T-cell (primary cell): Measurements from ENCODE around the gene SLC8A1. TPM values are rescaled to one million over a fixed set of nuclear protein-coding genes. Genes with fewer than 3 reads are reported as not detected.

Source experiments
- ATAC-seq, 4 experiments: fragments of 200-7000 bp in 3 of 4; fragments of 150-1000 bp in 1 of 4; cut with Tn5 transposase; replicated peaks in 1 of 4; 1 replicate in 3 of 4; 2 replicates in 1 of 4; pipeline ENCODE4 v1.10.0; 2021; ENCODE audit warnings: moderate library complexity in 3 of 4, mild to moderate bottlenecking in 2 of 4, moderate number of reproducible peaks in 1 of 4
- CTCF ChIA-PET, 2 donors: fragments of 300-600 bp; sonication (Branson Sonifier 250); formaldehyde crosslinking; loops; one replicate each; lab custom pipeline; 2022; ENCODE audit warnings: antibody characterized with exemption in 2 of 2; lab: Charles Lee
- POLR2A ChIA-PET, 2 donors: fragments of 300-600 bp; sonication (Branson Sonifier 250); formaldehyde crosslinking; loops; one replicate each; lab custom pipeline; 2022; ENCODE audit warnings: antibody characterized with exemption in 2 of 2; lab: Charles Lee
- DNase-seq, 35 experiments: peaks; one replicate each; pipeline versions ENCODE4 v3.0.0 to v3.0.0-alpha.2; 2013 to 2023
- H3K27ac ChIP-seq: one replicate; pipeline ENCODE4 v1.5.1; 2013; ENCODE audit warnings: low read length
- H3K27me3 ChIP-seq, 2 experiments: replicated peaks in 1 of 2; 1 replicate in 1 of 2; 2 replicates in 1 of 2; pipeline versions ENCODE4 v1.6.1 to v1.7.0; 2013; ENCODE audit warnings: low read length in 1 of 2, mixed read lengths in 1 of 2; ENCODE audit not compliant: control insufficient read depth in 2 of 2, insufficient read depth in 2 of 2; ENCODE audit errors: extremely low read depth in 1 of 2
- H3K36me3 ChIP-seq, 2 donors: 1 replicate in 1 of 2; 2 replicates in 1 of 2; pipeline versions ENCODE4 v1.6.1 to v1.7.0; 2013; ENCODE audit warnings: low read length in 1 of 2; ENCODE audit not compliant: control insufficient read depth in 2 of 2, insufficient read depth in 1 of 2; ENCODE audit errors: extremely low read depth in 1 of 2
- H3K4me1 ChIP-seq, 2 experiments: 1 replicate in 1 of 2; 2 replicates in 1 of 2; pipeline versions ENCODE4 v1.6.1 to v1.7.0; 2013; ENCODE audit warnings: low read length in 2 of 2, mixed read lengths in 1 of 2; ENCODE audit not compliant: insufficient read depth in 2 of 2, control insufficient read depth in 1 of 2; ENCODE audit errors: extremely low read depth in 1 of 2
- H3K4me3 ChIP-seq, 2 donors: 1 replicate in 1 of 2; 2 replicates in 1 of 2; pipeline versions ENCODE4 v1.5.1 to v1.7.0; 2013; ENCODE audit warnings: mild to moderate bottlenecking in 2 of 2, low read length in 1 of 2, moderate library complexity in 1 of 2; ENCODE audit not compliant: control insufficient read depth in 1 of 2; ENCODE audit errors: extremely low read depth in 1 of 2
- H3K9me3 ChIP-seq: 2 replicates; pipeline ENCODE4 v1.7.0; 2013
- H3K27ac Mint-ChIP-seq, 2 donors: one replicate each; pipeline ENCODE4 v1.8.0; 2020 to 2021; ENCODE audit warnings: mild to moderate bottlenecking in 2 of 2, mixed read lengths in 2 of 2
- H3K27me3 Mint-ChIP-seq, 2 donors: one replicate each; pipeline ENCODE4 v1.8.0; 2021 to 2022; ENCODE audit warnings: mixed read lengths in 2 of 2
- H3K36me3 Mint-ChIP-seq: one replicate; pipeline ENCODE4 v1.8.0; 2021; ENCODE audit warnings: mixed read lengths
- H3K4me1 Mint-ChIP-seq, 3 donors: one replicate each; pipeline ENCODE4 v1.8.0; 2020 to 2022; ENCODE audit warnings: mixed read lengths in 3 of 3, mild to moderate bottlenecking in 1 of 3
- H3K4me3 Mint-ChIP-seq, 3 donors: one replicate each; pipeline ENCODE4 v1.8.0; 2020 to 2022; ENCODE audit warnings: mild to moderate bottlenecking in 3 of 3, mixed read lengths in 3 of 3, moderate library complexity in 3 of 3
- H3K9me3 Mint-ChIP-seq, 3 donors: one replicate each; pipeline ENCODE4 v1.8.0; 2020 to 2022; ENCODE audit warnings: mixed read lengths in 3 of 3
- WGBS: methylation state at CpG from one replicate; pipeline ENCODE4 v1.1.5; 2013; ENCODE audit warnings: missing lambda C conversion rate; ENCODE audit not compliant: insufficient coverage; 5-methylcytosine and 5-hydroxymethylcytosine counted together
- total RNA-seq, 35 experiments: library from RNA in 6 of 35; stranded (reverse) in 6 of 35; fragments of 120-200 nt in 1 of 35; gene quantifications; one replicate each; pipeline versions ENCODE4 v1.2.1 to v1.2.4 and lab custom pipeline; 2013 to 2026

SLC8A1 gene
- total RNA-seq, 5 donors from 2014 or later (not counting 1 experiment from before 2014, with no cell fraction given), result 0.09 to 0.35 (median 0.13) TPM

DNA sequence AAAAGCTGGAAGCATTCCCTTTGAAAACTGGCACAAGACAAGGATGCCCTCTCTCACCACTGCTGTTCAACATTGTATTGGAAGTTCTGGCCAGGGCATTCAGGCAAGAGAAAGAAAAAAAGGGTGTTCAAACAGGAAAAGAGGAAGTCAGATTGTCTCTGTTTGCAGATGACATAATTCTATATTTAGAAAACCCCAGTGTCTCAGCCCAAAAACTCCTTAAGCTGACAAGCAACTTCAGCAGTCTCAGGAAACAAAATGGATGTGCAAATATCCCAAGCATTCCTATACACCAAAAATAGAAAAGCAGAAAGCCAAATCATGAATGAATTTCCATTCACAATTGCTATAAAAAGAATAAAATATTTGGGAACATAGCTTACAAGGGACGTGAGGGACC, 11.1 kb downstream of the SLC8A1 start:
- DNase-seq, result no peak

DNA sequence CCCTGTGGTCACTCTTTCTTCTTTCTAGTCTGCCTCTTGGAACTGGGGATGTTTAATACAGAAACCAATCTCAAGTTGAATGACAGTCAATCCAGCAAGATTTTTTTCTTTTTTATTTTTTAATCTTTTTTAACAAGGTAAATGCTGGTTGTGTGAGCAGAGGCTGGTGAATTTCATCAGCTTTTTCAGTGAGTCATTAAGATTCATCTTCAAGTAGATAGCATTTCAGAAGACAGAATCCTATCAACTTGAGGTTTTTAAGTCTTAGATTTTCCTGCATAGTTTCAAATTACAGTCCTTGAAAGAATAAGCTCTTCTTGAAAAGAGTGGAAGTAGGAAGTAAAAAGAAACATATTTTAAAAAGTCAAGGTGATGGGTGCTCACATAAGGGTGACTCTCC, 12.4 kb downstream of the SLC8A1 start:
- Mint-ChIP-seq H3K36me3 (no peaks in the 10 kb centered on the region), H3K4me3 (no peak overlapping the region), H3K4me1 (no peaks in the 10 kb centered on the region), H3K27ac (no peak overlapping the region), H3K27me3 (peaks cover 0 to 4% of the 10 kb centered on the region in 2 donors), H3K9me3 (peaks cover 0 to 7% (median 5%) of the 10 kb centered on the region in 3 donors)
- H3K27me3 ChIP-seq, result no peaks in the 10 kb centered on the region
- H3K4me1 ChIP-seq, result no peaks in the 10 kb centered on the region
- POLR2A ChIA-PET, result no interaction called here
- no peaks in the 10 kb centered on the region for H3K9me3 ChIP-seq
- DNase-seq (no peak), ATAC-seq (no peak)
- CTCF ChIA-PET, result no interaction called here
- no peak overlapping the region for H3K4me3 ChIP-seq
- H3K36me3 ChIP-seq, result no peaks in the 10 kb centered on the region
- H3K27ac ChIP-seq, result no peak overlapping the region

More for the DNA sequence above, 11.1 kb downstream of the SLC8A1 start:
- Histone ChIP-seq H3K27me3 (no peaks in the 10 kb centered on the region), H3K9me3 (no peaks in the 10 kb centered on the region), H3K4me3 (no peak overlapping the region), H3K4me1 (no peaks in the 10 kb centered on the region), H3K36me3 (no peaks in the 10 kb centered on the region), H3K27ac (no peak overlapping the region)
- POLR2A ChIA-PET, result no interaction called here
- no CpG with 5 or more reads among the region's 1 CpG for WGBS
- peaks cover 0 to 4% of the 10 kb centered on the region in 2 donors for H3K27me3 Mint-ChIP-seq
- H3K36me3 Mint-ChIP-seq, result no peaks in the 10 kb centered on the region
- ATAC-seq, result no peak
- no peaks in the 10 kb centered on the region for H3K4me1 Mint-ChIP-seq
- CTCF ChIA-PET, result interaction anchor here (0.6 to 0.9 kb wide), 2 partner anchors 15 to 365 kb away, joined by 3 read pairs; no protein-coding TSS in a partner anchor
- H3K4me3 Mint-ChIP-seq, result no peak overlapping the region
- H3K27ac Mint-ChIP-seq, result no peak overlapping the region
- peaks cover 0 to 5% (median 4%) of the 10 kb centered on the region in 3 donors for H3K9me3 Mint-ChIP-seq

- no peaks in the 10 kb centered on the region for H3K36me3 ChIP-seq
- ChIA-PET CTCF (no interaction called here), POLR2A (no interaction called here)
- peaks cover 0 to 4% of the 10 kb centered on the region in 2 donors for H3K27me3 Mint-ChIP-seq
- no peak overlapping the region for H3K27ac ChIP-seq
- no peaks in the 10 kb centered on the region for H3K9me3 ChIP-seq
- ATAC-seq, result no peak
- no peak overlapping the region for H3K4me3 ChIP-seq
- H3K27me3 ChIP-seq, result no peaks in the 10 kb centered on the region
- no peak for DNase-seq
- H3K4me1 ChIP-seq, result no peaks in the 10 kb centered on the region
- no peak overlapping the region for H3K4me3 Mint-ChIP-seq
- H3K27ac Mint-ChIP-seq, result no peak overlapping the region
- H3K4me1 Mint-ChIP-seq, result no peaks in the 10 kb centered on the region
- 43% methylated on average over 1 of the region's 1 CpG for WGBS
- no peaks in the 10 kb centered on the region for H3K36me3 Mint-ChIP-seq
- H3K9me3 Mint-ChIP-seq, result peaks cover 0 to 8% (median 0%) of the 10 kb centered on the region in 3 donors
Observed at GRCh38 chr2:40436093-40436475, 15.8 kb downstream of the SLC8A1 start.

DNA sequence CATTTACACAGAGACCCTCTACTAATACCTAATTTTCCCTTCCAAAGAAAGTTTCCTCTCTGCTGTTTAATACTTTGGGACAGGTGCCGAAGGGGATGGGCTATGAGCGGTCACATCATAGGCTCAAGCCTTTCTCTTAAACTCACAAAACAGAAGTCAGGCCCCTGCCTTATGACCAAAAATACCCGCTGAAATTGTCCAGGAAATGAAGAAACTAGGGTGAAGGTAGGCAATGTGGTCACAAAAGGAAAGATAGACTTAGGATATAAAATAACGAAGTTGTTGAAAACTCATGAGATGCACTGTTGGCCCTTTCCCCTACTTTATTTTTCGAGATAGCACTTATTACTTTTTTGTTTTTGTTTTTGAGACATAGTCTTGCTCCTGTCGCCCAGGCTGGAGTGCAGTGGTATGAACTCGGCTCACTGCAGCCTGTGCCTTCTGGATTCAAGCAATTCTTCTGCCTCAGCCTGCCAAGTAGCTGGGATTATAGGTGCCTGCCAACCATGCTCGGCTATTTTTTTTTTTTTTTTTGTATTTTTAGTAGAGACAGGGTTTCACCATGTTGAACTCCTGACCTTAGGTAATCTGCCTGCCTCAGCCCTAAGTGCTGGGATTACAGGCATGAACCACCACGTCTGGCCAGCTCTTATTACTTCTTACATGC, 16.3 kb downstream of the SLC8A1 start:
- ATAC-seq, result no peak
- H3K4me3 Mint-ChIP-seq, result no peak overlapping the region
- Histone ChIP-seq H3K4me1 (no peaks in the 10 kb centered on the region), H3K27ac (no peak overlapping the region), H3K9me3 (no peaks in the 10 kb centered on the region), H3K4me3 (no peak overlapping the region), H3K36me3 (no peaks in the 10 kb centered on the region), H3K27me3 (no peaks in the 10 kb centered on the region)
- H3K9me3 Mint-ChIP-seq, result peaks cover 0 to 8% (median 2%) of the 10 kb centered on the region in 3 donors
- peaks cover 0 to 4% of the 10 kb centered on the region in 2 donors for H3K27me3 Mint-ChIP-seq
- POLR2A ChIA-PET, result no interaction called here
- DNase-seq, result no peak
- no peaks in the 10 kb centered on the region for H3K4me1 Mint-ChIP-seq
- H3K36me3 Mint-ChIP-seq, result no peaks in the 10 kb centered on the region
- 58% methylated on average over 2 of the region's 9 CpGs for WGBS
- H3K27ac Mint-ChIP-seq, result no peak overlapping the region
- CTCF ChIA-PET, result no interaction called here

- no peak overlapping the region for H3K4me3 ChIP-seq
- Mint-ChIP-seq H3K9me3 (peaks cover 0 to 8% (median 2%) of the 10 kb centered on the region in 3 donors), H3K36me3 (no peaks in the 10 kb centered on the region), H3K27ac (no peak overlapping the region), H3K27me3 (peaks cover 0 to 4% of the 10 kb centered on the region in 2 donors), H3K4me1 (no peaks in the 10 kb centered on the region), H3K4me3 (no peak overlapping the region)
- no peaks in the 10 kb centered on the region for H3K9me3 ChIP-seq
- H3K27me3 ChIP-seq, result no peaks in the 10 kb centered on the region
- H3K36me3 ChIP-seq, result no peaks in the 10 kb centered on the region
- CTCF ChIA-PET, result interaction anchor here in 1 of 2 donors (0.6 kb wide), 1 partner anchor 32 kb away, joined by 4 read pairs; no protein-coding TSS in a partner anchor
- H3K27ac ChIP-seq, result no peak overlapping the region
- WGBS, result 83% methylated on average over 2 of the region's 3 CpGs
- DNase-seq (no peak), ATAC-seq (no peak)
- POLR2A ChIA-PET, result interaction anchor here in 1 of 2 donors (0.9 kb wide), 1 partner anchor 16 kb away, joined by 3 read pairs; no protein-coding TSS in a partner anchor
- no peaks in the 10 kb centered on the region for H3K4me1 ChIP-seq
Observed at GRCh38 chr2:40434731-40435271, 17.1 kb downstream of the SLC8A1 start.

DNA sequence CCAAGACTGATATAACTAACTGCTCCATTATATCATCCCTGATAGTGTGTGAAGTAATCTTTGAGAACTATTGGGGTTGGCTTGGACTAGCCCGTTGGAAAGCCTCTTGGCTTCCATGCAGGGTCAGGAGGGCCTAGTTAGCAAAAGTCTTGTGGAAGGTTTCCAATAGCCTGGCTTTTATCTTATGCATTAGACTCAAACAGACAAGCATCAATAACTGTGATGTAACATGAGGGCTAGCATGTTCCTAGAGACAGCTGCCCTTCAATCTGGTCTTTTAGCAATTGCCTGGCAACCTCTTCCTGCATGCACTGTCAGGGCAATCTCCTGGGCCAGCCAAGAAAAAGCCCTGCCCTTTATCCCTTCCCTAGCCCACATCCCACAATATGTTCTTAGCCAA, 18.2 kb downstream of the SLC8A1 start:
- WGBS, result no CpG with 5 or more reads among the region's 1 CpG
- H3K27me3 ChIP-seq, result no peaks in the 10 kb centered on the region
- Mint-ChIP-seq H3K9me3 (peaks cover 0 to 8% (median 2%) of the 10 kb centered on the region in 3 donors), H3K4me3 (no peak overlapping the region), H3K27ac (no peak overlapping the region), H3K4me1 (no peaks in the 10 kb centered on the region), H3K36me3 (no peaks in the 10 kb centered on the region), H3K27me3 (peaks cover 0 to 3% of the 10 kb centered on the region in 2 donors)
- no peaks in the 10 kb centered on the region for H3K36me3 ChIP-seq
- no peak overlapping the region for H3K4me3 ChIP-seq
- ATAC-seq, result no peak
- ChIA-PET POLR2A (no interaction called here), CTCF (no interaction called here)
- no peak overlapping the region for H3K27ac ChIP-seq
- H3K9me3 ChIP-seq, result no peaks in the 10 kb centered on the region
- H3K4me1 ChIP-seq, result no peaks in the 10 kb centered on the region
- no peak for DNase-seq
